Fibroblast of villous mesenchyme (primary cell): ENCODE data around the gene CELF2. TPM values are rescaled to one million over a fixed set of nuclear protein-coding genes. Genes with fewer than 3 reads are reported as not detected.
"Not testable (repeated sequence)": the region's sequence is repeated elsewhere in the genome, so short reads cannot be mapped to it uniquely, and the experiment has no call there.

Experiments used
- DNase-seq: peaks from one replicate; pipeline ENCODE4 v3.0.0-alpha.2; 2010; ENCODE audit warnings: low read depth
- H3K4me3 ChIP-seq: 2 replicates; pipeline ENCODE4 v1.5.1; 2011; ENCODE audit warnings: low read depth, mild to moderate bottlenecking, low read length
- total RNA-seq: library from RNA; depleted of rRNA; stranded (reverse); fragments of >200 nt; gene quantifications from 2 replicates; pipeline ENCODE4 v1.2.3, GENCODE V29; 2012
- TF ChIP-seq, protein P1 (sequence below): IDR thresholded peaks from 2 replicates; pipeline ENCODE4 v1.5.1; 2012; ENCODE audit warnings: low read depth, mild to moderate bottlenecking, low read length; ENCODE audit not compliant: insufficient read depth

The CELF2 gene
- total RNA-seq, 1 donor = 2.2 TPM

DNA sequence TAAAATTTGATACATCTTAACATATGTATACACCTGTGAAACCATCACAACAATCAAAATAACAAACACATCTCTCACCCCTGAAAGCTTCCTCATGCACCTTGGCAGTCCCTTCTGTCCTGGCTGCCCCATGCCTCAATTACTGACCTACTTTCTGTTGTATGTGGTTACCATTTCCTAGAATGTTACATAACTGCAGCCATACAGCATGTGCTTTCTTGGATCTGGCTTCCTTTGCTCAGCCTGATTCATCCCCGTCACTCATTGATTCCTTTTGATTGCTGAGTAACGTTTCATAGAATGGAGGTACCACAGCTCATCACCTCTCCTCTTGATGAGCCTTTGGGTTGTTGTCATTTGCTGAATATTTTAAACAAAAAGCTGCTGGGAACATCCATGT lies 165.3 kb downstream of the CELF2 start:
- no peak overlapping the region for H3K4me3 ChIP-seq
- DNase-seq = no peak
- TF ChIP-seq, protein P1, sequence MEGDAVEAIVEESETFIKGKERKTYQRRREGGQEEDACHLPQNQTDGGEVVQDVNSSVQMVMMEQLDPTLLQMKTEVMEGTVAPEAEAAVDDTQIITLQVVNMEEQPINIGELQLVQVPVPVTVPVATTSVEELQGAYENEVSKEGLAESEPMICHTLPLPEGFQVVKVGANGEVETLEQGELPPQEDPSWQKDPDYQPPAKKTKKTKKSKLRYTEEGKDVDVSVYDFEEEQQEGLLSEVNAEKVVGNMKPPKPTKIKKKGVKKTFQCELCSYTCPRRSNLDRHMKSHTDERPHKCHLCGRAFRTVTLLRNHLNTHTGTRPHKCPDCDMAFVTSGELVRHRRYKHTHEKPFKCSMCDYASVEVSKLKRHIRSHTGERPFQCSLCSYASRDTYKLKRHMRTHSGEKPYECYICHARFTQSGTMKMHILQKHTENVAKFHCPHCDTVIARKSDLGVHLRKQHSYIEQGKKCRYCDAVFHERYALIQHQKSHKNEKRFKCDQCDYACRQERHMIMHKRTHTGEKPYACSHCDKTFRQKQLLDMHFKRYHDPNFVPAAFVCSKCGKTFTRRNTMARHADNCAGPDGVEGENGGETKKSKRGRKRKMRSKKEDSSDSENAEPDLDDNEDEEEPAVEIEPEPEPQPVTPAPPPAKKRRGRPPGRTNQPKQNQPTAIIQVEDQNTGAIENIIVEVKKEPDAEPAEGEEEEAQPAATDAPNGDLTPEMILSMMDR = no peak

DNA sequence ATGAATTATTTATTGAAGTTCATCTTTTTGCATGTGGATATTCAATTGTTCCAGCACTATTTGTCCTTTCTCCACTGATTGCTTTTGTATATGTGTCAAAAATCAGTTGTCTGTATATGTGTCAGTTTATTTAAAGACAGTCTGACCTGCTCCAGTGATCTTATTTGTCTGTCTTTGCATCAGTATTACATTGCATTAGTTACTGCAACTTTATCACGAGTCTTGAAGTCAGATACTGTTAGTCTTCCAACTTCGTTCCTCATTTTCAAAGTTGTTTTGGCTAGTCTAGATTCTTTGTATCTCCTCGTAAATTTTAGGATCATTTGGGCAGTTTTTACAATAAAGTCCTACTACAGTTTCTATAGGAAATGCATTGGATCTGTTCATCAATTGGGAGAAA lies 166.4 kb downstream of the CELF2 start:
- no peak for DNase-seq
- TF ChIP-seq, protein P1 = no peak

DNA sequence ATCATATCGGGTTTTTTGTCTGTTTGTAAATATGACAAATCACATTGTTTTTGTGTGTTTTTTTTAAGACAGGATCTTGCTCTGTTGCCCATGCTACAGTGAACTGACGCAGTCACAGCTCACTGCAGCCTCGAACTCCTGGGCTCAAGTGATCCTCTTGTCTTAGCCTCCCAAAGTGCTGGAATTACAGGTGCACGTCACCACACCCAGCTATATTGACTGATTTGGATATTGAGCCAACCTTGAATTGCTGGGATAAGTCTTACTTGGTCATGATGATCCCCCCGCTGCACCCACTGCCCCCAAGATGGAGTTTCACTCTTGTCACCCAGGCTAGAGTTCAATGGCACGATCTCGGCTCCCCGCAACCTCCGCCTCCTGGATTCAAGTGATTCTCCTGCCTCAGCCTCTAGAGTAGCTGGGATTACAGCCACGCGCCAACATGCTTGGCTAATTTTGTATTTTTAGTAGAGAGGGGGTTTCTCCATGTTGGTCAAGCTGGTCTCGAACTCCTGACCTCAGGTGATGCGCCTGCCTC lies 167.5 kb downstream of the CELF2 start:
- not testable (repeated sequence) for H3K4me3 ChIP-seq, DNase-seq

More for the DNA sequence above, 166.4 kb downstream of the CELF2 start:
- no peak overlapping the region for H3K4me3 ChIP-seq

DNA sequence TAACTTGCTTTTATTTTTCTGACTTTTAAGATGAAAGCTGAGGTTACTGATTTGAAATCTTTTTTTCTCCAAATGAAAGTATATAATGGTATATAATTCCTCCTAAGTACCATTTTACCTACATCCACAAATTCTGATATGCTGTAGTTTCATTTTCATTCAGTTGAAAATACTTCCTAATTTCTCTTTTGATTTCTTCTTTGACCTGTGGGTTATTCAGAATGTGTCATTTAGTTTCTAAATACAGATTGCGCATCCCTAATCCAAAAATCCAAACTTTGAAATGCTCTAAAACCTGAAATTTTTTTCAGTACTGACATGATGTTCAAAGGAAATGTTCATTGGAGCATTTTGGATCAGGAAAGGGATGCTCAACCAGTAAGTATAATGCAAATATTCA lies 168.7 kb downstream of the CELF2 start:
- H3K4me3 ChIP-seq = no peak overlapping the region
- TF ChIP-seq, protein P1 = no peak

DNA sequence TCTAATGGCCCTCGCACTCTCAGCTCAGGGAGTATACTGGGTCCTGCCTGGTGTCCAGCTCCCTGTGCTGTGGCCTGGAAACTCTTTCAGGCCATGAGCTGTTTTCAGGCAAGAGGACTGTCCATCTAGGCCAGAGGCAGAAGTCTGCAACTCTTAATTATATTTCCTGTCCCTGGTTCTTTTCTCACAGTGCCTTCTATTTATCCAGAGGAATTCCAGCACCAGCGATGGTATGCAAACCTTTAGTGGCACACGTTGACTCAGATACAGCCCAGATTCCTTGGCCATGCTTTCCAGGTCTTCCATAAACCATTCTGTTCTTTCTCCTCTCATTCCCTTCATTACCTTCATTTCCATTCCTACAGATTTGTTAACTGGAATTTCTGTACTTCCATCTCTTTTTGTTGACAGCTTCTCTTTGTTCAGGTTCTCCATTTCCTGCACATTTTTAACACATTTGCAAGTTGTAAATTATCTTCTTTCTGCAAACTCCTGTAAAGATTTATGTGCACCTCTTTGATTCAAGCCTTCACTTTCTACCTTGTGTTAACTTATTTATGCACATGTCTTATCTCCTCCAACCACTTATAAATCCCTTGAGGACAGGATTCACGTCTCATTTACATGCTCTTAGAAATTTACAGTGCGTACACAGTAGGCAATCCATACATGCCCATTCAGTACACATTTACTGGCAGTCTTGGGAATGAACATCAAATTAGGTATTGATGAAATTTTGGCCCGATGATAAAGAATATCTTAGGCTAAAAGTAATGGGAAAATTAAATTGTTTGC lies 172.1 kb downstream of the CELF2 start:
- TF ChIP-seq, protein P1 = no peak
- no peak for DNase-seq
- no peak overlapping the region for H3K4me3 ChIP-seq

More for the DNA sequence above, 168.7 kb downstream of the CELF2 start:
- DNase-seq = no peak

DNA sequence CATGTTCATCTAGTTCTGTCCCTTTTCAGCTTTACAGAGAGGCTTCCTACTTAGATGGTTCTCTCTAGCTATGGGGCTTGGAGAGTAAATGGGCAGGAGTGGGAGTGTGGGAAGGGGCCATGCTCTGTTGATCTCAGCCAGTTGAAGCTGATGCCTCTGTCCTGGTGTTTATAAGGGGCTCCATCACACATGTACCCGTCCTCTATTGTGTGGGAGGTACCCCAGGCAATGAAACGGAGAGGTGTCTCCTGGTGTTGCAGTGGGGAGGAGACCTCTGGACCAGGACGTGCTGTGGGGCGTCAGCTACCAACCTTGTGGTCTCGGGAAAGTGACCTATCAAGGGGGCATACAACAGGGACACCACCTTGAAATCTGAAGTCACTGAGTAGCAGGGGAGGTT lies 173.5 kb downstream of the CELF2 start:
- no peak overlapping the region for H3K4me3 ChIP-seq
- DNase-seq = no peak
- TF ChIP-seq, protein P1 = no peak

DNA sequence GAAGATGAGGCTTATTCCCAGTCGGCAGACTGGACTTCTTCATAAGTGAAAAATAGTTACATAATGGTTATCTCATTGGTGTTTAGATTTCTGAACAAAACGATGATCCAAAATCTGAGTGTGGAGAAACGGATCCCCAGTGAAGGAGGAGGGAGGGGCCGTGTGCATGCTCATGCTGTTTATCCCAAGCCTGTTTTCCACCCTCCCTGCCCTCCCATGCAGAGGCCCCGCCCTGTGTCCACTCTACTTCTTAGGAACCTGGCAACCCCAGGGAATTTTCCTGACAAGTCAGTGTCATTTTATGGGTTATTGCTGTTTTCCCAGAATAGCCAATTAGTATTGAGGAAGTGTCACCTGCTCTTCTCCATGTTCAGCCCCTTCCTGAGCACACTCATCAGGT lies 174.0 kb downstream of the CELF2 start:
- H3K4me3 ChIP-seq = no peak overlapping the region
- no peak for DNase-seq
- TF ChIP-seq, protein P1 = no peak
